NCI-H2196 treated with DMSO at 0.1 percent for 48 hours (cell line): ENCODE data around the gene EMX2.
"Not testable (repeated sequence)": the region's sequence is repeated elsewhere in the genome, so short reads cannot be mapped to it uniquely, and the experiment has no call there.

Source experiments
- DNase-seq: peaks from one replicate; lab custom pipeline; 2025; ENCODE audit not compliant: unreplicated experiment; lab: John Stamatoyannopoulos, UW

The EMX2 gene

GRCh38 chr10:117542706-117543224 is at the start of gene EMX2:
EMX2 (plus strand) TSS chr10:117542746; CDS start chr10:117543268, 522 bp downstream.
- no peak for DNase-seq

- DNase-seq = no peak
These were observed 46.5 kb upstream of the EMX2 start for GRCh38 chr10:117496031-117496430.

DNA sequence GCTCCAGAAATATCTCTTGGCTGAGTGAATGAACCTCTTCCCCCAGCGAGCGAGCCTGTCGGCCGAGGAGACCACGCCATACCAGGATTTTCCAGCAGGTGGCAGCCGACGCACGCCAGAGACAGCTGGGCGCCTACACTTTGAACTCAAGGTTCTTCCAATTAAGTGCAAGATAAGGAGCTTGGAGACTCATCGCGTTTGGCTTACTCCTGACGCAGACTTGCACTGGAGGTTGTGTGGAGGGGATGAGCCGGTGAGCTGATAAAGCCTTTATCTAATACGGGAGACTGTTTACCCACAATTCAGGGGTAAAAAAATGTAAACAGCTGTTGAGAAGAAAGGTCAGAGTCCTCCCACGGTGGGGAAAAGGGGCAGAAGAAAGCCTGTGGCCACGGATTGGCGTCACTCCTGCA is 45.9 kb upstream of the EMX2 start:
- DNase-seq = peak; percentile 14

GRCh38 chr10:117497736-117498135 is 44.8 kb upstream of the EMX2 start:
- no peak for DNase-seq

DNA sequence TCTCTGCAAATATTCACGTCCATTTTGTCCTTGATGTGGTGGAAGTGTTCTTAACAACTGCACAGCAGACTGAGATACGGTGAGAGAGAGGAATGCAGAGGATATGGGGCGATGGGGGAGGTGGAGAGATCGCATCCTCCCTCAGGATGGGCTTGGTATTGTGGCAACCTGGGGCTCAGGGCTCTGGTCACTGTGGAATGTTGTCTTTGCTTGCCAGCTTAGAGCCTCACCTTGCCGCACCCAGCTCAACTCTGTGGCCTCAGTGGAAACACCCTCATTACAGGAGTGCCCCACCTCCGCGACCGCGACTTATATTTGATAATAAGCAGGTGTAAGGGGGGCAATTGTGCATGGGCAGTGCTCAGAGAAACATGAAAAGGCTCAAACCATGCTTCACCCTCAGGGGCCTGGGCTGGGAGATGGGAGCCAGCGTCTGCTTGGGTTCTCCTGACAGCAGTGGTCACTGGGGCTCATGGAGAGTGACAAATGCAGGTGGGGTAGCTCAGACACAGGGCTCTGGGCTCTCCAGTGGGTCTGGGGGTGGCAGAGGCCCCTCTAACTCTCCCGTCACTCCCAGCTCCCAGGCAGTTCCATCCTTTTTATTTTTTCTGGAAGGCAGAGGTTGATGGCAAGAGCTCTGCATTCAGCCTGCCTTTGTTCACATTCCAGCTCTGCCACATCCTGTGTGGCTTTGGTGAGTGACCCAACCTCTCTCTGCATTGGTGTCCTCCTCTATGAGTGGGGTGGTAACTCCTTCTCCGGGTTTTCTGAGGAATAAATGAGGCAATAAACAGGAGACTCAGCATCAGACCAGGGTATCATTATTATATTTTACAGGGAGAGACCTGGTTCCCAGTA is 43.1 kb upstream of the EMX2 start:
- no peak for DNase-seq

DNA sequence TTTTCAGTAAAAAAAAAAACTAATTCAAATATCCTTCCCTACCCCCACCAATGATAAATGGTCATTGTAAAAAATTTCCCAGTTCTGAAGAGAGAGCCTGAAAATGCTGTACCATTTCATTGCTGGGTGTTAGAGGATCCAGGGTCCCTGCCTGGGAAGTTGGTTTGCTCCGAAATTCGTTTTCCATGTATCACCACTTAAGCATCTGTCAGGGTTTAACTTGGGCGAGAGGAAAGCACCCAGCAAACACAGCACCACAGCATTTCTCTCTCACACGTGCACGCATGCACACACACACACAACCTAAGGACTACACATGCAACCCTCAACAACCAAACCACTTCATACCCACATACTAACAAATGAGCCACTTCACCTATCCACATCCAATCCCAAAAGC is 42.1 kb upstream of the EMX2 start:
- DNase-seq = no peak

DNA sequence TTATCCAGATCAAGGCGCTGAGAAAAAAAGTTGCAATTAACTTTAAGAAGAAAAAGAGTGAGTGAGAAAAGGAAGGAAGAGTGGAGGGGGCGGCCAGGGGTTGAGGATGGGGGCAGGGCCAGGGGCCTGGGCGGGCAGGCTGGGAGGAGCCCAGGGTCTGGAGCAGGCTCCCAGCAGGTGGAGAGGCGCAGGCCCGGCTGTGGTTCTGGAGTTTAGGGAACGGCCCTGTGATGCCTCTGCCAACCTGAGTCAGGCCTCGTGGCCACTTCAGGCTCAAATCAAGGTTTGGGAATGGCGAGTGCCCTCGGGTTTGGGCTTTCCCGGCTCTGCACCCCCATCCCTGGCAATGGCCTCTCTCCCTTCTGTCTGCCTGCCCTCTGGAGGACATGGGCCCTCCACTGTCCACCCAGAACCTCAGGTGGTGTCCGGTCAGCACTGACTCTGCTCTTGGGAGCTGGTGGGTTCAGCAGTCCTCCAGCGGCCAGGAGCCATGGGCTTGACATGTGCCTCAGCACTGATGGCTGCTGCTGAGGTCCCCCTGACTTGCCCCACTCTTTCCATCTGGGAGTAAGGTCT is 41.0 kb upstream of the EMX2 start:
- DNase-seq = no peak

- no peak for DNase-seq
These were observed 39.9 kb upstream of the EMX2 start for GRCh38 chr10:117502421-117503243.

- DNase-seq = peak; percentile 16
These were observed 39.0 kb upstream of the EMX2 start for GRCh38 chr10:117503244-117504205.

DNA sequence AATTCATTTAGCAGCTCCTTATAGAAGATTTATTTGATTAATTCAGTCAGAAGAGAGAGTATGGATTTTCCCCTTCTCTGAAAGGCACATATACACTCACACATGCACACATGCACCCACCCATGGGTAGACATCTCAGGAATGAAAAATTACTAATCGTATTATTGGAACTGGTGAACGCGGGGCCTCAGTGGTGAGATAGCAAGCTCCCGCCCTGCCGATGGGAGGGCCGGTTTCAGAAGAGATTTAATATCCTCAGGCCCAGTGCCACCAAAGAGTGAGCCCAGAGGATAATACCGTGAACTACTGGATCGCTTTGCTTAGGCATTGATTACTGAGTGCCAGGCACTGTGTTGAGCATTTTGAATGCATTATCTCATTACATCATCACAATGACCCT is 38.0 kb upstream of the EMX2 start:
- no peak for DNase-seq

GRCh38 chr10:117507081-117507480 is 35.5 kb upstream of the EMX2 start:
- not testable (repeated sequence) for DNase-seq

DNA sequence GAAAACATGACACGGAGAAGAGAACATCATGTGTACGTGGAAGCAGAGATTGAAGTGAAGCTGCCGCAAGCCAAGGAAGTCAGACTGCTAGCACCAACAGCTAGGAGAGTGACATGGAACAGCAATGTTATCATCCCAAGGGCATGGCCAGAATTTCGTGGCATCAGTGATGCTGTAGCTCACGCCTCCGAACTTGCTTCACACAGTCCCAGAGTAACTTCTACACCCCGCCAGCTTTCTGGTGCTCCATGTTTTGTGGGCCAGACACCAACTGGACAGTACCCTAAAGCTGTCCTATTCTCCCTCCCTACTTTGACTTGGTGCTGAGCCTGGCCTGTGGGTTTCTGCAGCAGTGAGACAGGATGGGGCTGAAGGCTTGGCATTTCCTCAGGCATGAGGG is 33.0 kb upstream of the EMX2 start:
- DNase-seq = no peak

DNA sequence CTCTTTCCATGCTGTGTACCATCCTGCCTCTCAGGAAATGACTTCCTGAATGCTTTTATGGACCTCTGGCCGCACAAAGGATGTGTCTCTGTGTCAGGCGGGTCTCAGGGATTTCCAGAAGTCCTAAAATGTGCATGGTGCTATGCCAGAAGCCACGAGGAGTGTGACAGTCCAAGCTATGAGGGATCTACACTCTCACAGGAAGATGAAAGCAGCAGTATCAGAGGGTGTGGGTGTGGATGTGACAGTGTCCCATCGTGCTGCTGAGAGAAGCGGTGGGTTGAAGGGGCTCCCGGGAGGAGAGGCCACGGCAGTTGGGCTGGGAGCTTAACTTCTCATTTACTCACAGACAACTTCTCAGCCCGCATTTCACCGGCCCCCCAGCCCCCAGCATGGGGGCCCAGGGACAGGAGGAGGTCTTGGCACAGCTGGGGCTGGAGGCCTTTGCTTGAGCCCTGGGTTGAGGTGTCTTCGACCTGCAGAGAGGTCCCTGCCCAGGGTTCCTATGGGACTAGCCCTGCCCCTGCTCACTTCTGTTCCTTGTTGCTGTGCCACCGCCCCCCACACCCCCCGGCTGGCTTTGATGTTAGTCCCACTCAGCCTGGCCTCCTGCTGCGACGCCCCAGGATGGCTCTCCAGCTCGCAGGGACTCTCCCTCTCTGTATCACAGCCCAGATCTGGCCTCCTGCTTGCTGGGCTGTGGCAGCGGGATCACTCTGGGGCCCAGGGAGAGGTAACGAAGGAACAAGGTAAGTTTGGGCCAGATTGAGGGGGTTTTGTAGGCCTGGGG is 30.8 kb upstream of the EMX2 start:
- no peak for DNase-seq

DNA sequence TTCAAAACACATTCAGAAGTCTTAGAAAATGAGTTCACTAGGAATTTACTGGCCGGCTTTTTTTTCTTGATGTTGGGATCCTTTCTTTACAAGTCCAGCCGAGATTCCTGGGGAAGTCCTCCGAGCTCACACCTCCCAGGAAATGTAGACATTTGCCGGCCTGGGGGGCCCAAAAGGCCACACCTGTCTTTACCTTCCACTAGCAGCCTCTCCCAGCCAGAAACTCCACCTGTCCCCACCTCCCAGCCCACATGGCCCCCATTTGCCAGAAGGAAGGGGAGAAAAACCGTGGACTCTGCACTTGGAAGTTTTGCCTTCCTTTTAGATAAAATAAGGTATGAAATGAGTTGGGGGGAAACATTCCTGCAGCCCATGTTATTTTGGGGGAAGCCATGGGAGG is 27.6 kb upstream of the EMX2 start:
- no peak for DNase-seq

- DNase-seq = no peak
These were observed 25.9 kb upstream of the EMX2 start for GRCh38 chr10:117516681-117517080.

GRCh38 chr10:117518246-117518645 is 24.3 kb upstream of the EMX2 start:
- DNase-seq = no peak

DNA sequence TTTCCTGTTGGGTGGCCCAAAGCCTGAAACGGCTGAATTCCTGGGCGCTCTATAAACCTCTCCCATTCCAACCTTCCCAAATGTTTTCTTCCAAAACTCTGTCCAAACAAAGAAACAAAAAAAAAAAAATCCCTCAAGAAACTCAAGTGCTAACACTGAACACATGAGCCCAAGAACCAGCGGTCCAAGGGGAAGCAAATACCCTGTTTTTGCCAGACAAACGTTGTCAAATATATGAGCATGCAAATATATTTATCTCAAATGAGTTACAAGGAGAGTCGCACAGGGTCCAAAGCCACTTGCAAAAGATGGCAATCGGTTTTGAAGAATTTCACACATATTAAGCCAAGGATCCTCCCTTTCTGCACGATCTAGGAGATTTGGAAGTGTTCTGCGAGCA is 23.3 kb upstream of the EMX2 start:
- DNase-seq = no peak

DNA sequence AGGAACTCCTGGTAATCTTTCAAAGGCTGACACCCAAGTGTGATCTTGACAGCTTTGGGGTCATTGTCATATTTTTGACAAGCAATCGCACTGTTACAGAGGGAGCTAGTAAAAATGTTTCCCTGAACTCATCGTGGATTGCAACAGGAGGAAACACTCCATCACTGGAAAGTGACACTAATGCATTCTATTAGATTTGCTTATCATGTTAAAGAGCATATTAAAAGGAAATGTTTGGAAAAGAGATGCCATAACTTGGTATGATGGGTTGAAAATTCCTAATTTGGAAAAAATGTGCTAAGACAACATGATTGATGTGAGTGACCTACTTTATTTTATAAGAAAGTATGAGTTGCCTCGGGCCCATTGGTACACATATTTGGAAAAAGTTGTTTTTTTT is 22.7 kb upstream of the EMX2 start:
- no peak for DNase-seq

DNA sequence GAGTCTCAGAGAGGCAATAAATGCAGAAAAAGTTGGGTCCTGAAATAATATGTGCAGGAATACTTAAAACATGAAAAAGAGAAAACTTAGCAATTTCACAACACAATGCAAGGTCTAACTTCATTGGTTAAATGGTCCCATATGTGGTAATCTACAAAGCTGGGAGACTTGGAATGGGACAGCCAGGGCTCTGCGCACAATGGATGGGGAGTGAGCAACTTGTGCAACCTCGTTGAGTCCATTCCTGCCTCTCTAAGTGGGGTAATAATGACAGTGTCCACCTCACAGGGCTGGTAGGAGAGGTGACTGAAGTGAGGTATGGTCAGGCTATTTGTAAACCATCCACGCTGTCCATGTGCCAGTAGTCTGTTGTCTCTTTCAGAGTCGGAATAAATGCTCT is 11.8 kb upstream of the EMX2 start:
- no peak for DNase-seq
